Hepatocyte (in vitro differentiated cells): Measurements from ENCODE around the gene PTPRD.

Experiments used
- CTCF ChIP-seq: fragments of 200-600 bp; sonication (generic); IDR thresholded peaks from 2 replicates; pipeline ENCODE4 v1.5.1; 2016; ENCODE audit warnings: antibody characterized with exemption, mild to moderate bottlenecking; ENCODE audit not compliant: poor library complexity
- EZH2 ChIP-seq: fragments of 200-600 bp; sonication (generic); IDR thresholded peaks from 2 replicates; pipeline ENCODE4 v1.6.1; 2016; ENCODE audit warnings: antibody characterized with exemption, mild to moderate bottlenecking, borderline replicate concordance
- EZH2phosphoT487 ChIP-seq: fragments of 200-600 bp; sonication (generic); IDR thresholded peaks from one replicate; pipeline ENCODE4 v1.6.1; 2018; ENCODE audit warnings: antibody characterized with exemption, mild to moderate bottlenecking, low read depth, moderate library complexity; ENCODE audit not compliant: unreplicated experiment, severe bottlenecking

GRCh38 chr9:8757881-8758280, 1854.9 kb downstream of the PTPRD start:
- TF ChIP-seq CTCF (no peak), EZH2 (no peak), EZH2phosphoT487 (no peak)
